Naive thymus-derived CD4-positive, alpha-beta T cell (primary cell): ENCODE measurements around the gene SYTL2. TPM values are rescaled to one million over a fixed set of nuclear protein-coding genes. Genes with fewer than 3 reads are reported as not detected.

Source experiments
- ATAC-seq: fragments of 150-1000 bp; cut with Tn5 transposase; 2 replicates; pipeline ENCODE4 v1.10.0; 2021; ENCODE audit warnings: mild to moderate bottlenecking, moderate library complexity
- CTCF ChIA-PET: fragments of 350-600 bp; sonication (Branson Sonifier 250); formaldehyde crosslinking; loops from one replicate; lab custom pipeline; 2021; ENCODE audit warnings: antibody characterized with exemption; lab: Charles Lee
- POLR2A ChIA-PET: fragments of 350-600 bp; sonication (Branson Sonifier 250); formaldehyde crosslinking; loops from one replicate; lab custom pipeline; 2021; ENCODE audit warnings: antibody characterized with exemption, inconsistent platforms; lab: Charles Lee
- DNase-seq, 9 donors: peaks; one replicate each; pipeline versions ENCODE4 v3.0.0 to v3.0.0-alpha.2; 2020 to 2022; ENCODE audit warnings: mixed read lengths in 1 of 9
- H3K27ac ChIP-seq: one replicate; pipeline ENCODE4 v1.7.0; 2013; ENCODE audit warnings: mild to moderate bottlenecking, low read depth, low read length, moderate library complexity
- H3K27me3 ChIP-seq, 2 donors: one replicate each; pipeline ENCODE4 v1.7.0; 2013; ENCODE audit warnings: low read length in 2 of 2, mild to moderate bottlenecking in 2 of 2, moderate library complexity in 2 of 2; ENCODE audit not compliant: control insufficient read depth in 2 of 2, insufficient read depth in 2 of 2
- H3K36me3 ChIP-seq, 3 experiments: 1 replicate in 2 of 3; 2 replicates in 1 of 3; pipeline ENCODE4 v1.7.0; 2013; ENCODE audit warnings: low read length in 3 of 3, mild to moderate bottlenecking in 3 of 3, moderate library complexity in 1 of 3; ENCODE audit not compliant: insufficient read depth in 3 of 3, control insufficient read depth in 2 of 3
- H3K4me1 ChIP-seq, 2 donors: one replicate each; pipeline ENCODE4 v1.7.0; 2013; ENCODE audit warnings: low read length in 2 of 2, mild to moderate bottlenecking in 2 of 2, moderate library complexity in 1 of 2; ENCODE audit not compliant: control insufficient read depth in 2 of 2, insufficient read depth in 2 of 2
- H3K4me3 ChIP-seq: 2 replicates; pipeline ENCODE4 v1.7.0; 2013; ENCODE audit warnings: mild to moderate bottlenecking, low read length
- H3K9me3 ChIP-seq, 3 experiments: 1 replicate in 2 of 3; 2 replicates in 1 of 3; pipeline ENCODE4 v1.7.0; 2013; ENCODE audit warnings: low read length in 3 of 3; ENCODE audit not compliant: control insufficient read depth in 2 of 3
- H3K27ac Mint-ChIP-seq, 9 donors: one replicate each; pipeline ENCODE4 v1.8.0; 2020 to 2022; ENCODE audit warnings: mixed read lengths in 9 of 9, mild to moderate bottlenecking in 8 of 9, moderate library complexity in 5 of 9, inconsistent platforms in 2 of 9
- H3K27me3 Mint-ChIP-seq, 5 donors: one replicate each; pipeline ENCODE4 v1.8.0; 2021 to 2022; ENCODE audit warnings: mixed read lengths in 5 of 5, mild to moderate bottlenecking in 1 of 5
- H3K36me3 Mint-ChIP-seq, 5 donors: one replicate each; pipeline ENCODE4 v1.8.0; 2020 to 2022; ENCODE audit warnings: mixed read lengths in 5 of 5, mild to moderate bottlenecking in 3 of 5, inconsistent platforms in 1 of 5
- H3K4me1 Mint-ChIP-seq, 7 donors: one replicate each; pipeline ENCODE4 v1.8.0; 2020 to 2022; ENCODE audit warnings: mixed read lengths in 7 of 7, mild to moderate bottlenecking in 3 of 7, inconsistent platforms in 1 of 7
- H3K4me3 Mint-ChIP-seq, 10 donors: one replicate each; pipeline ENCODE4 v1.8.0; 2020 to 2022; ENCODE audit warnings: mild to moderate bottlenecking in 10 of 10, mixed read lengths in 10 of 10, moderate library complexity in 6 of 10, inconsistent platforms in 2 of 10
- H3K9me3 Mint-ChIP-seq, 11 donors: one replicate each; pipeline ENCODE4 v1.8.0; 2020 to 2022; ENCODE audit warnings: mixed read lengths in 11 of 11, mild to moderate bottlenecking in 4 of 11, inconsistent platforms in 1 of 11, moderate library complexity in 1 of 11
- intact Hi-C, 2 donors: fragments of 100-400 bp; cut with micrococcal nuclease; formaldehyde crosslinking; loops; one replicate each; pipeline ENCODE4 v1.15.1; 2023
- polyA plus RNA-seq, 2 donors: library from polyadenylated mRNA; unstranded; fragments of 300-500 nt; fragmentation: Illumina TruSeq; gene quantifications; one replicate each; pipeline ENCODE4 v1.2.3, GENCODE V29; 2021
- total RNA-seq, 6 experiments: library from RNA in 5 of 6; stranded (reverse) in 5 of 6; gene quantifications; 1 replicate in 5 of 6; 2 replicates in 1 of 6; pipeline ENCODE4 v1.2.3 and lab custom pipeline; 2021 to 2026

The SYTL2 gene
- total and polyA plus RNA-seq, 7 experiments from 2014 or later, result 12.0 to 62.9 (median 27.5) TPM

- peaks cover 0 to 6% of the 10 kb centered on the region in 2 donors for H3K4me1 ChIP-seq
- DNase-seq, result no peak
- Mint-ChIP-seq H3K9me3 (peaks cover 0 to 12% (median 5%) of the 10 kb centered on the region in 11 donors), H3K4me3 (peak overlapping the region in 1 of 10 donors; percentile 13), H3K36me3 (peaks cover 22 to 65% (median 29%) of the 10 kb centered on the region in 5 donors), H3K27ac (no peak overlapping the region), H3K27me3 (no peaks in the 10 kb centered on the region), H3K4me1 (peaks cover 14 to 67% (median 60%) of the 10 kb centered on the region in 7 donors)
- no peaks in the 10 kb centered on the region for H3K27me3 ChIP-seq
- no peak overlapping the region for H3K27ac ChIP-seq
- ChIA-PET POLR2A (interaction anchor here (1.0 to 1.3 kb wide), 2 partner anchors 11 to 28 kb away, joined by 3 read pairs; no protein-coding TSS in a partner anchor), CTCF (no interaction called here)
- no peaks in the 10 kb centered on the region for H3K36me3 ChIP-seq
- H3K9me3 ChIP-seq, result no peaks in the 10 kb centered on the region
- no peak for ATAC-seq
- H3K4me3 ChIP-seq, result no peak overlapping the region
- intact Hi-C loops, result no loop called here
These were observed 42.3 kb downstream of the SYTL2 start for GRCh38 chr11:85768473-85769146.

DNA sequence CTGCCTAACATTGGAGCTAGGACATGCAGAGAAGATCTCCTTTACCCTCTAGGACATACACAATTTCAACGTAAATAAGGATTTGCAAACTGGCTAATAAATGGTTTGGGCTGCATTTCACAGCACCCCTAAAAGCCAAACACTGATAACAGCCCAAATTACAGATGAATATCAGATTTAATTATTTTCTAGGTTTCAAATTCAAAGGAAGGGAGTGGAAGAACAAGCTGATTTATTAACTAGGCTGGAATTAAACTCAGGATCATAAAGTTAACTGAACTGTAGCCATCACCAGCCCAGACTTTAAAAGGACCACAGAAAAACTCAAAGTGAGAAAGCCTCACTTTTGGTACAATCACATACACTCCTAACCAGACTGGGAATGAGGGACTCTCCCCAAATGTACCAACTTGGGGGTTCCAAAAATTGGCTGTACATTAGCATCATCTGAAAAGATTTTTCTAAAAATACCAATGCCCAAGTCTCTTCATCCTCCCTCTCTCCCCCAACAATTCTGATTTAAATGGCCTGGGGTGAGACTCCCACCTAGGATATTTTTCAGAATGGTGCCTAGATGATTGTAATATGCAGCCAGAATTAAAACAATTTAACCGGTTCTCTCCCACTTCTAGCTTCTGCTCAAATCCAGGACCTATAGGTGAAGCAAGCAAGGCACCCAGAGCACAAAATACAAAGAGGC is 43.5 kb downstream of the SYTL2 start:
- Mint-ChIP-seq H3K4me1 (peaks cover 12 to 64% (median 60%) of the 10 kb centered on the region in 7 donors), H3K27ac (no peak overlapping the region), H3K9me3 (peaks cover 0 to 12% (median 5%) of the 10 kb centered on the region in 11 donors), H3K4me3 (no peak overlapping the region), H3K27me3 (no peaks in the 10 kb centered on the region), H3K36me3 (peaks cover 16 to 68% (median 29%) of the 10 kb centered on the region in 5 donors)
- H3K9me3 ChIP-seq, result no peaks in the 10 kb centered on the region
- H3K4me3 ChIP-seq, result no peak overlapping the region
- H3K27ac ChIP-seq, result no peak overlapping the region
- DNase-seq (no peak), ATAC-seq (no peak)
- peaks cover 0 to 6% of the 10 kb centered on the region in 2 donors for H3K4me1 ChIP-seq
- CTCF ChIA-PET, result no interaction called here
- intact Hi-C loops, result loop anchor here in 1 of 2 donors (1.0 kb wide), 1 partner anchor 9 kb away; no protein-coding TSS in a partner anchor
- POLR2A ChIA-PET, result interaction anchor here (0.6 to 1.3 kb wide), 5 partner anchors 10 to 35 kb away, joined by 3 read pairs; no protein-coding TSS in a partner anchor
- H3K27me3 ChIP-seq, result no peaks in the 10 kb centered on the region
- H3K36me3 ChIP-seq, result no peaks in the 10 kb centered on the region

GRCh38 chr11:85766721-85767161 is 44.2 kb downstream of the SYTL2 start:
- Mint-ChIP-seq H3K27me3 (no peaks in the 10 kb centered on the region), H3K36me3 (peaks cover 16 to 69% (median 30%) of the 10 kb centered on the region in 5 donors), H3K9me3 (peaks cover 0 to 12% (median 5%) of the 10 kb centered on the region in 11 donors), H3K4me3 (no peak overlapping the region), H3K4me1 (peaks cover 12 to 71% (median 60%) of the 10 kb centered on the region in 7 donors), H3K27ac (no peak overlapping the region)
- ATAC-seq, result no peak
- no peak for DNase-seq
- CTCF ChIA-PET, result no interaction called here
- no peaks in the 10 kb centered on the region for H3K36me3 ChIP-seq
- H3K4me1 ChIP-seq, result peaks cover 0 to 6% of the 10 kb centered on the region in 2 donors
- H3K9me3 ChIP-seq, result no peaks in the 10 kb centered on the region
- H3K27me3 ChIP-seq, result no peaks in the 10 kb centered on the region
- POLR2A ChIA-PET, result interaction anchor here (0.6 to 0.8 kb wide), 2 partner anchors 10 to 36 kb away, joined by 3 read pairs; no protein-coding TSS in a partner anchor
- intact Hi-C loops, result loop anchor here in 1 of 2 donors (1.0 kb wide), 1 partner anchor 8 kb away; no protein-coding TSS in a partner anchor
- H3K4me3 ChIP-seq, result no peak overlapping the region
- no peak overlapping the region for H3K27ac ChIP-seq

GRCh38 chr11:85764796-85765195 is 46.1 kb downstream of the SYTL2 start:
- Mint-ChIP-seq H3K36me3 (peaks cover 8 to 73% (median 22%) of the 10 kb centered on the region in 5 donors), H3K9me3 (peaks cover 0 to 11% (median 3%) of the 10 kb centered on the region in 11 donors), H3K27ac (peak overlapping the region in 1 of 9 donors; percentile 28), H3K4me1 (peaks cover 19 to 81% (median 66%) of the 10 kb centered on the region in 7 donors), H3K4me3 (no peak overlapping the region), H3K27me3 (no peaks in the 10 kb centered on the region)
- ATAC-seq (no peak), DNase-seq (no peak)
- Histone ChIP-seq H3K36me3 (no peaks in the 10 kb centered on the region), H3K4me3 (no peak overlapping the region), H3K4me1 (peaks cover 10 to 17% of the 10 kb centered on the region in 2 donors), H3K9me3 (no peaks in the 10 kb centered on the region), H3K27me3 (no peaks in the 10 kb centered on the region), H3K27ac (no peak overlapping the region)
- ChIA-PET POLR2A (interaction anchor here (1.0 kb wide), 1 partner anchor 14 kb away, joined by 3 read pairs; no protein-coding TSS in a partner anchor), CTCF (no interaction called here)
- intact Hi-C loops, result loop anchor here in 1 of 2 donors (1.0 kb wide), 1 partner anchor 11 kb away; no protein-coding TSS in a partner anchor

DNA sequence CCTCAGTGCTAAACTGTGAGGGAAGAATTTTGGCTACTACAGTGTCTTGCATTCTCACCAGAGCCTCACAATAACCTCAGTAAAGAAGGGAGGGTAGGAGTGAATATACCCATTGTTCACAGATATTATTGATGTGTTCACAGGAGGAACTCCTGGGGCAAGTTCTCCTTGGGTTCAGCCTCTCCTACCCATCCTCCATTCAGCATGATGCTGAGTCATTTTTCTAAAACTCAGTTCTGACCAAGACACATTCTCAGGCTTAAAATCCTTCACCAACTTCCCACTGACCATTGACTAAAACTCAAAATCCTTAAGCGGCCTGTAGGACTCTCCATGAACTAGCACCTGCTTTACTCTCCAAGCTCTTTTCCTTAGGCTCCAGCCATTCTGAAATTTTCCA is 48.7 kb downstream of the SYTL2 start:
- H3K27ac Mint-ChIP-seq, result peak overlapping the region in 3 of 9 donors; percentile 1 to 65 (median 40)
- no peaks in the 10 kb centered on the region for H3K36me3 ChIP-seq
- no peak overlapping the region for H3K4me3 ChIP-seq
- ChIA-PET POLR2A (interaction anchor here (0.6 kb wide), 1 partner anchor 9 kb away, joined by 3 read pairs; no protein-coding TSS in a partner anchor), CTCF (interaction anchor here (1.3 kb wide), 1 partner anchor 17 kb away, joined by 4 read pairs; no protein-coding TSS in a partner anchor)
- ATAC-seq, result no peak
- intact Hi-C loops, result no loop called here
- no peak overlapping the region for H3K4me3 Mint-ChIP-seq
- no peak for DNase-seq
- peaks cover 23 to 87% (median 69%) of the 10 kb centered on the region in 7 donors for H3K4me1 Mint-ChIP-seq
- H3K27me3 ChIP-seq, result no peaks in the 10 kb centered on the region
- H3K27ac ChIP-seq, result no peak overlapping the region
- peaks cover 0 to 69% (median 16%) of the 10 kb centered on the region in 5 donors for H3K36me3 Mint-ChIP-seq
- no peaks in the 10 kb centered on the region for H3K9me3 Mint-ChIP-seq
- no peaks in the 10 kb centered on the region for H3K9me3 ChIP-seq
- no peaks in the 10 kb centered on the region for H3K27me3 Mint-ChIP-seq
- H3K4me1 ChIP-seq, result peaks cover 29 to 34% of the 10 kb centered on the region in 2 donors

GRCh38 chr11:85759915-85760314 is 51.0 kb downstream of the SYTL2 start:
- ChIA-PET POLR2A (interaction anchor here (0.8 to 1.3 kb wide), 2 partner anchors 68 to 95 kb away, joined by 3 to 4 read pairs; partner anchors contain the start of gene CREBZF), CTCF (no interaction called here)
- DNase-seq (no peak), ATAC-seq (no peak)
- Mint-ChIP-seq H3K27me3 (no peaks in the 10 kb centered on the region), H3K9me3 (peaks cover 0 to 3% (median 0%) of the 10 kb centered on the region in 11 donors), H3K36me3 (peaks cover 0 to 72% (median 16%) of the 10 kb centered on the region in 5 donors), H3K27ac (peak overlapping the region in 2 of 9 donors; percentile 0 to 23), H3K4me1 (peaks cover 40 to 92% (median 73%) of the 10 kb centered on the region in 7 donors), H3K4me3 (peak overlapping the region in 3 of 10 donors; percentile 2 to 18 (median 4))
- Histone ChIP-seq H3K4me3 (no peak overlapping the region), H3K36me3 (no peaks in the 10 kb centered on the region), H3K27ac (no peak overlapping the region), H3K9me3 (no peaks in the 10 kb centered on the region), H3K27me3 (no peaks in the 10 kb centered on the region), H3K4me1 (peaks cover 49 to 51% of the 10 kb centered on the region in 2 donors)
- intact Hi-C loops, result loop anchor here (10.0 kb wide), 2 partner anchors 1045 to 1275 kb away; partner anchors contain the start of genes PRSS23 (in 1 of the 2) and TMEM135 (in 1 of the 2)
